ENCODE measurements around the gene OSTF1.

DNA sequence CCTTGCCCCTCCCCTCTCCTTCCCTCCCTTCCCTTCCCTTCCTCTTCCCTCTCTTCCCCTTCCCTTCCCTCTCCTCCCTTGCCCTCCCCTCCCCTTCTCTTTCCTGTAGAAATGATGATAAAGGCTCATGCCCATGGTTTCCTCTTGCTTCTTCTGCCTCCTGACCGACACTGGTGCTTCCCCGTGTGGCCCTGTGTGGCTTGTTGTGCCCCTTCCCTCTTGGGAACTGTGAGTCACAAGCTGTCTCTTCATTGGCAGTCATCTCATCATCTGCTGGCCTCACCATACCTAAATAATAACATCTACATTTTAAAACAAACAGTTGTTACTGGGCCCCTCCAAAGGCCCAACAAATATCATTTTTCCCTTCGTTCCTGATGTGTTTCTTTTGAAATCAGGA is 48.5 kb upstream of the OSTF1 start:
- TF ChIP-seq POLR2A (IDR thresholded peaks at IDR 0.05), result no peak
- TF ChIP-seq, protein P1, sequence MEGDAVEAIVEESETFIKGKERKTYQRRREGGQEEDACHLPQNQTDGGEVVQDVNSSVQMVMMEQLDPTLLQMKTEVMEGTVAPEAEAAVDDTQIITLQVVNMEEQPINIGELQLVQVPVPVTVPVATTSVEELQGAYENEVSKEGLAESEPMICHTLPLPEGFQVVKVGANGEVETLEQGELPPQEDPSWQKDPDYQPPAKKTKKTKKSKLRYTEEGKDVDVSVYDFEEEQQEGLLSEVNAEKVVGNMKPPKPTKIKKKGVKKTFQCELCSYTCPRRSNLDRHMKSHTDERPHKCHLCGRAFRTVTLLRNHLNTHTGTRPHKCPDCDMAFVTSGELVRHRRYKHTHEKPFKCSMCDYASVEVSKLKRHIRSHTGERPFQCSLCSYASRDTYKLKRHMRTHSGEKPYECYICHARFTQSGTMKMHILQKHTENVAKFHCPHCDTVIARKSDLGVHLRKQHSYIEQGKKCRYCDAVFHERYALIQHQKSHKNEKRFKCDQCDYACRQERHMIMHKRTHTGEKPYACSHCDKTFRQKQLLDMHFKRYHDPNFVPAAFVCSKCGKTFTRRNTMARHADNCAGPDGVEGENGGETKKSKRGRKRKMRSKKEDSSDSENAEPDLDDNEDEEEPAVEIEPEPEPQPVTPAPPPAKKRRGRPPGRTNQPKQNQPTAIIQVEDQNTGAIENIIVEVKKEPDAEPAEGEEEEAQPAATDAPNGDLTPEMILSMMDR (IDR thresholded peaks at IDR 0.05), result no peak
